Erythroblast (primary cell): ENCODE data around the gene C9orf40.

ENCODE experiments used
- DNase-seq, 2 experiments: peaks; one replicate each; lab custom pipeline; 2025; lab: John Stamatoyannopoulos, UW
- GATA1 ChIP-seq: IDR thresholded peaks from 2 replicates; pipeline ENCODE4 v1.6.1; 2011; ENCODE audit warnings: low read depth, mild to moderate bottlenecking, control low read depth, low read length, moderate library complexity
- POLR2A ChIP-seq: IDR thresholded peaks from 2 replicates; pipeline ENCODE4 v1.6.1; 2011; ENCODE audit warnings: mild to moderate bottlenecking, low read length

C9orf40 gene, protein sequence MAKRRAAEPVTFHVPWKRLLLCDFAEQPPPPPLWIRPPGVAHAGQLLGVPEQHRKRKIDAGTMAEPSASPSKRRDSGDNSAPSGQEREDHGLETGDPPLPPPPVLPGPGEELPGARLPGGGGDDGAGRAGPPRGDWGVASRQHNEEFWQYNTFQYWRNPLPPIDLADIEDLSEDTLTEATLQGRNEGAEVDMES

GRCh38 chr9:74952201-74953151 is at the start of gene C9orf40:
Gene C9orf40, minus strand, starts transcription at chr9:74952912. Its CDS starts 301 bp downstream, at chr9:74952611.
- peak; percentile 95 for DNase-seq
- peak; percentile 88 for TF ChIP-seq POLR2A
- no peak for TF ChIP-seq GATA1

- no peak for TF ChIP-seq POLR2A
- TF ChIP-seq GATA1 = no peak
- peak; percentile 88 to 92 for DNase-seq
These were observed 49.2 kb upstream of the C9orf40 start for GRCh38 chr9:75001719-75002421.

- TF ChIP-seq GATA1 (no peak), POLR2A (no peak)
These were observed 48.1 kb upstream of the C9orf40 start for GRCh38 chr9:75000835-75001234.

GRCh38 chr9:74985041-74985440 is 32.3 kb upstream of the C9orf40 start:
- DNase-seq = no peak

More at GRCh38 chr9:75000835-75001234, 48.1 kb upstream of the C9orf40 start:
- no peak for DNase-seq

DNA sequence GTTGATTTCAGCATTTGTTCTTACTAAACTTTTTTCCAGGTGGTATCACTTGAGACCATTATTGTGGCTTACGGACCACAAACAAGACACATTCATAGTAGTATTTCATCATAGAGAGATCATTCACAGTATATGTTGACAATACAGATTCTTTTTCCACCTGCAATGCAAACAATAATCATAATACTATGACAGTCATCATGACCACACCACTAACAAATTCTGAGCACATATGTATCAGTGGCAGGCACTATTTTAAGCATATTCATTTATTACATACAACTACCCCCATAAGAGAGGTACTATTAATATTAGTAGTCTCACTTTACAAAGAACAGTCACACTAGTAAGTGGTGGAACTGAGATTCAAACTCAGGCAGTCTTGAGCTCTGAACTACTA is 31.0 kb upstream of the C9orf40 start:
- no peak for DNase-seq
- no peak for TF ChIP-seq GATA1
- no peak for TF ChIP-seq POLR2A

More at GRCh38 chr9:74985041-74985440, 32.3 kb upstream of the C9orf40 start:
- no peak for TF ChIP-seq GATA1
- no peak for TF ChIP-seq POLR2A

DNA sequence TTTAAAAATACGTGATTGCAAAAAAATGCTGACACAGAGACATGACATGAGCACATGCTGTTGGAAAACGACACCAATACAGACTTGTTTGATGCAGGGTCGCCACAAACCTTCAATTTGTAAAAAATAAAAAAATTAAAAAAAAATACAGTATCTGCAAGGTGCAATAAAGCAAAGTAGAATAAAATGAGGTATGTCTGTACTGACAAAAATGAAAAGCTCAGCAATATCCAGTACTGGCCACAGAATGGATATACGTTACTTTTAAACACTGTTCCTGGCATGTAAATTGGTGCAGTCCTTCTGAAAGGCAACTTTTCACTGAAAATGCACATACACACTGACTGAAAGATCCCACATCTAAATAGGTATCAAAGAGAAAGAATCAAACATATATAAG is 27.1 kb upstream of the C9orf40 start:
- TF ChIP-seq POLR2A = no peak
- TF ChIP-seq GATA1 = no peak
- no peak for DNase-seq

GRCh38 chr9:74977287-74977686 is 24.6 kb upstream of the C9orf40 start:
- DNase-seq = no peak
- TF ChIP-seq GATA1 (no peak), POLR2A (no peak)

DNA sequence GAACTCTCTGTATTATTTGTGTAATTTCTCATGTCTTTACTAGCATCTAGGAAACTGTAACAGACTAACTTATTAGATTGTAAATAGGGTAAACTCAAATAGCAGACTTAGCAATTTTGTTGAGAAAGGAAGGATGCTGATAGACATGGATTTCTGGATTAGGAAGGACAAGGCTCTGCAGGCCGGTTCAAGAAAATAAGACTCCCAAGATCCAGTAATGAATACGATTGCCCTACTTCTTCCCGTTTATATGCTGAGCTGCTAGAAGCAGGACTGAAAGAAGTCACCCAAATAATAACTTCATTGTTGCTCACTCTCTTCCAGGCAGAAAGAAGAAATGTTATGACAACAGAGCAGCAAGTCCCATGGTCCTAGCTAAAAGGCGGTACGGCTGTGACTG is 22.8 kb upstream of the C9orf40 start:
- TF ChIP-seq GATA1 = no peak
- no peak for TF ChIP-seq POLR2A
- no peak for DNase-seq

DNA sequence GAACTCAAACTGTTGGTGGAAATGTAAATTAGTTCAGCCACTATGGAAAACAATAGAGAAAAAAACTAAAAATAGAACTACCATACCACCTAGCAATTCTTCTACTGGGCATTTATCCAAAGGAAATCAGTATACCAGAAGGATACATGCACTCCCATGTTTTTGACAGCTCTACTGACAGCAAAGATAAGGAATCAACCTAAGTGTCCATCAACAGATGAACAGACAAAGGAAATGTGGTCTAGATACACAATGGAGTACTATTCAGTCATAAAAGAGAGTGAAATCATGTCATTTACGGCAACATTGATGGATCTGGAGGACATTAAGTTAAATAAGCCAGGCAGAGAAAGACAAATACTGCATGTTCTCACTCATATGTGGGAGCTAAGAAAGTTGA is 21.8 kb upstream of the C9orf40 start:
- DNase-seq = no peak
- TF ChIP-seq GATA1 (no peak), POLR2A (no peak)

DNA sequence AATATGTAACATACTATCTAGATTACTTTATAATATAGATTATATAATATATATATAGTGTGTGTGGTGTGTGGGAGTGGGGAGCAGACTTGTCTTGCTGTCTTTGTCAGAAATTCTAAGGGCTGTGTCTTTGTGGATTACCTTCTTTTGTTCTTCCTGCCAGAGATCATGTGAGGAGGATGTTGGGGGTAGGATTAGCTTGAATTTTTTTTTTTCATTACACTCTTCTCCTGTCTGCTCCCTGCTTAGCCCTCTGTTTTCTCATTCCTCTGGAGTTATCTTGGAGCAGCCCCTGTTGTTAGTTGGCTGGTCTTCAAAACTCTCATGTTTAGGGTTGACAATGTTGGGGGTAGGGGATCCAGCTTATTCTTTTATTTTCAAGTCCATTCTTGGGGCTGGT is 21.0 kb upstream of the C9orf40 start:
- TF ChIP-seq POLR2A = no peak
- no peak for DNase-seq

DNA sequence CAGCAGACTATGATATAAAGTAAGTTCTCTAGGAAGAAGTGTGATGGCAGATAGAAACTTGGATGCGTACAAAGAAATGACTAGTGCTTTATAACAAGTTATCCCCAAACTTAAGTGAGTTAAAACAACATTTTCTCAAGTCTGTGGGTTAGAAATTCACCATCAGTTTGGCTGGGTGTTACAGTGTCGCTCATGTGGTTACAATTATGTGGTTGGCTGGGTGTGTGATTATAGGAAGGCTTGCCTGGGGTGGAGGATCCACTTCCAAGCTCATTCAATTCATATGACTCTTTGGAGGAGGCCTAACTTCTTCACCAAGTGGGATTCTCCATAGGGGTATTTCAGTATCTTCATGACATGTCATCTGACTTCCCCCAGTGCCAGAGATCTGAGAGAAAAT is 10.3 kb upstream of the C9orf40 start:
- TF ChIP-seq POLR2A (no peak), GATA1 (no peak)
- DNase-seq = no peak

- no peak for DNase-seq
- TF ChIP-seq POLR2A = no peak
- TF ChIP-seq GATA1 = no peak
These were observed 8.8 kb upstream of the C9orf40 start for GRCh38 chr9:74961496-74961895.

GRCh38 chr9:74960561-74960960 is 7.8 kb upstream of the C9orf40 start:
- TF ChIP-seq POLR2A = no peak
- no peak for TF ChIP-seq GATA1
- peak; percentile 69 to 73 for DNase-seq

DNA sequence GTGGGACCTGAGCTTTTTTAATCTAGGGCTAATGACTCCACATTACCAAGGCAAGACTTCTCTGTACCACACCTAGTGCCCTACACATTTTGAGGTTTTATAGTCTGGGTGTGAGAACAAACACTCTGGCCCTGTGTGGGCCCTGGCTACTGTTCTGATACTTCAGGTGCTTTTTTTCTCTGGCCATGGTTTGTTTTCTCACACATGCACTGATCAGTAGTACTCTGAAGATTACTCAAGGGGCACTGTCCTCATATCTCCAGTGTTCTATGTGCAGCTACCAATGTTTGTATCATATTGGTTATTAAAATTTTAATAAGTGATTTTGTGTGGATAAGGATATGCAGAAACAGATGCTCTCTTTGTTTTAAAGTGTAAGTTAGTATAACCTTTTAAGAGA is 5.9 kb upstream of the C9orf40 start:
- DNase-seq = no peak
- TF ChIP-seq POLR2A (no peak), GATA1 (no peak)
